M059J (cell line): ENCODE results near the gene STX3. TPM values are rescaled to one million over a fixed set of nuclear protein-coding genes. Genes with fewer than 3 reads are reported as not detected.
"Not testable (repeated sequence)": the region's sequence is repeated elsewhere in the genome, so short reads cannot be mapped to it uniquely, and the experiment has no call there.

Experiments
- DNase-seq: peaks from one replicate; pipeline ENCODE4 v3.0.0-alpha.2; 2012; ENCODE audit warnings: low read depth
- total RNA-seq: library from RNA; depleted of rRNA; stranded (reverse); fragments of >200 nt; shearing (Covaris generic); gene quantifications from 2 replicates; pipeline ENCODE4 v1.2.3, GENCODE V29; 2014; rRNA removed

STX3 gene
- total RNA-seq, 1 experiment from 2014 or later: 52.7 TPM

- no peak for DNase-seq
Observed at GRCh38 chr11:59841514-59841913, 86.3 kb downstream of the STX3 start.

- DNase-seq: no peak
Observed at GRCh38 chr11:59842316-59842715, 87.1 kb downstream of the STX3 start.

GRCh38 chr11:59845399-59845798 is 90.2 kb downstream of the STX3 start, which contains the start of gene CBLIF:
Gene CBLIF (minus strand): TSS chr11:59845499. CDS start chr11:59845453, 46 bp downstream.
- no peak for DNase-seq

- no peak for DNase-seq
Observed at GRCh38 chr11:59846556-59846955, 91.4 kb downstream of the STX3 start.

GRCh38 chr11:59847626-59848025 is 92.5 kb downstream of the STX3 start:
- DNase-seq: no peak

- DNase-seq: not testable (repeated sequence)
Observed at GRCh38 chr11:59848439-59848838, 93.3 kb downstream of the STX3 start.

- no peak for DNase-seq
Observed at GRCh38 chr11:59849129-59849528, 94.0 kb downstream of the STX3 start.

GRCh38 chr11:59849551-59849950 is 94.4 kb downstream of the STX3 start:
- DNase-seq: not testable (repeated sequence)

GRCh38 chr11:59851416-59851815 is 96.2 kb downstream of the STX3 start:
- DNase-seq: not testable (repeated sequence)

- DNase-seq: no peak
Observed at GRCh38 chr11:59854871-59855270, 99.7 kb downstream of the STX3 start.

Other genes with a start within 250 kb of the STX3 start
- not detected in 2 replicates for gene OR4D9, start 243.8 kb upstream of the STX3 start, total RNA-seq
- gene OSBP, start 139.6 kb upstream of the STX3 start, total RNA-seq: 31.2 and 41.9 TPM in 2 replicates
- gene PATL1, start 86.3 kb upstream of the STX3 start, total RNA-seq: 38.4 and 45.5 TPM in 2 replicates
- not detected in 2 replicates for gene OR10V1, start 41.5 kb upstream of the STX3 start, total RNA-seq
- gene MRPL16, start 55.4 kb downstream of the STX3 start, total RNA-seq: 57.2 and 65.7 TPM in 2 replicates
- gene CBLIF, start 90.1 kb downstream of the STX3 start, total RNA-seq: not detected in 2 replicates
- gene TCN1, start 111.1 kb downstream of the STX3 start, total RNA-seq: 0.20 TPM in 1 of 2 replicates, not detected in the other
- gene OOSP3, start 123.4 kb downstream of the STX3 start, total RNA-seq: not detected in 2 replicates
- gene OOSP1, start 183.1 kb downstream of the STX3 start, total RNA-seq: not detected in 2 replicates
- not detected in 2 replicates for gene OOSP4A, start 208.7 kb downstream of the STX3 start, total RNA-seq